ENCODE data around the gene CFAP221.

CFAP221 gene

GRCh38 chr2:119537792-119538191 lies 6.5 kb upstream of the CFAP221 start:
- DNase-seq: no peak

GRCh38 chr2:119541476-119541875 lies 2.8 kb upstream of the CFAP221 start:
- no peak for DNase-seq

- no peak for DNase-seq
Observed at GRCh38 chr2:119544939-119545475, 758 bp downstream of the CFAP221 start.

- no peak for DNase-seq
Observed at GRCh38 chr2:119545754-119546446, 1.7 kb downstream of the CFAP221 start.

GRCh38 chr2:119546447-119546767 lies 2.2 kb downstream of the CFAP221 start:
- no peak for DNase-seq

GRCh38 chr2:119548516-119549120 lies 4.4 kb downstream of the CFAP221 start:
- no peak for DNase-seq

- no peak for DNase-seq
Observed at GRCh38 chr2:119549241-119549640, 5.0 kb downstream of the CFAP221 start.

- DNase-seq: no peak
Observed at GRCh38 chr2:119550346-119550745, 6.1 kb downstream of the CFAP221 start.

GRCh38 chr2:119550856-119551255 lies 6.6 kb downstream of the CFAP221 start:
- DNase-seq: no peak

- DNase-seq: no peak
Observed at GRCh38 chr2:119552902-119553301, 8.7 kb downstream of the CFAP221 start.

GRCh38 chr2:119553687-119554344 lies 9.6 kb downstream of the CFAP221 start:
- no peak for DNase-seq

GRCh38 chr2:119565481-119565880 lies 21.2 kb downstream of the CFAP221 start:
- DNase-seq: no peak

- no peak for DNase-seq
Observed at GRCh38 chr2:119567292-119567691, 23.0 kb downstream of the CFAP221 start.

GRCh38 chr2:119574108-119574815 lies 30.0 kb downstream of the CFAP221 start:
- DNase-seq: no peak

- DNase-seq: no peak
Observed at GRCh38 chr2:119574864-119575263, 30.6 kb downstream of the CFAP221 start.

- no peak for DNase-seq
Observed at GRCh38 chr2:119575439-119575838, 31.2 kb downstream of the CFAP221 start.

- DNase-seq: no peak
Observed at GRCh38 chr2:119579424-119580295, 35.4 kb downstream of the CFAP221 start.

- DNase-seq: no peak
Observed at GRCh38 chr2:119580550-119581072, 36.4 kb downstream of the CFAP221 start.

GRCh38 chr2:119583291-119583690 lies 39.0 kb downstream of the CFAP221 start:
- DNase-seq: no peak

- no peak for DNase-seq
Observed at GRCh38 chr2:119584469-119584868, 40.2 kb downstream of the CFAP221 start.

- DNase-seq: no peak
Observed at GRCh38 chr2:119586085-119586484, 41.8 kb downstream of the CFAP221 start.

GRCh38 chr2:119590873-119591272 lies 46.6 kb downstream of the CFAP221 start:
- no peak for DNase-seq
